NCI-H146 (cell line): Measurements from ENCODE around the gene CALCA.
A peak's percentile ranks its signal among the peaks of the same experiment; 100 is the strongest.
"Not testable (repeated sequence)": the region's sequence is repeated elsewhere in the genome, so short reads cannot be mapped to it uniquely, and the experiment has no call there.

Source experiments
- DNase-seq: peaks from one replicate; lab custom pipeline; 2025; lab: John Stamatoyannopoulos, UW

The CALCA gene, protein sequence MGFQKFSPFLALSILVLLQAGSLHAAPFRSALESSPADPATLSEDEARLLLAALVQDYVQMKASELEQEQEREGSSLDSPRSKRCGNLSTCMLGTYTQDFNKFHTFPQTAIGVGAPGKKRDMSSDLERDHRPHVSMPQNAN

DNA sequence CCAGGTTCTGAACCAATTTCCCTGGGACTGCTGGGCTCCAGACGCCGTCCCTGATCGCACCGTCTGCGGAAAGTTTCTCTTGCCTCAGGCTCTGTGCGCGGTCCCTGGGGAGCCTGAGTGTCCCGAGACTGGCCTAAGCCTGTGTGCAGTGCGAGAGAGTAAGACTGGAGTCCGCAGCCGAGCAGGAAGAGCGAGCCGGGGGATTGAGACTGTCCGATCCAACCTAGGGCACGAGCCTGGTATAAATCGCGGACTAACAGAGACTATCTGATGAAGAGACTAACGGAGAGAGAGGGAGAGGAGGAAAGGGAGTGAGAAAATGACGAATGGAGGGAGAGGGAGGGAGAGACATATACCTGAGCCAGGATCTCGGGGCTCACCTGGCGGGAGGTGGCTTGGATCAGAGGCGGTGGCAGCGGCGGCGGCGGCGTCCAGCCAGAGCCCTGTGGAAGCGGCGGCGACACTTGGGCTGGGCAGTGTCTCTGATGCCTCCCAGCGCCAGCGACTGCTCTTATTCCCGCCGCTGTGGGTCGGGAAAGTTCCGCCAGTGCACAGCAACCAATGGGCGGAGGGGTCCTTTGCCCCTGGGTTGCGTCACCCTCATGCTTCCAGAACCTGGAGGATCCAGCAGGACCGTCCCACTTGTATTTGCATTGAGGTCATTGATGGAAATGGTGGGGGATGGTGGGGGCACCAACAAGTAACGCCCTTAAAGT lies at the start of gene CALCA:
Gene CALCA (minus strand): TSS at position 487 of the 716 bp plus-strand sequence. CDS start 1,159 bp downstream, outside the sequence.
- no peak for DNase-seq

DNA sequence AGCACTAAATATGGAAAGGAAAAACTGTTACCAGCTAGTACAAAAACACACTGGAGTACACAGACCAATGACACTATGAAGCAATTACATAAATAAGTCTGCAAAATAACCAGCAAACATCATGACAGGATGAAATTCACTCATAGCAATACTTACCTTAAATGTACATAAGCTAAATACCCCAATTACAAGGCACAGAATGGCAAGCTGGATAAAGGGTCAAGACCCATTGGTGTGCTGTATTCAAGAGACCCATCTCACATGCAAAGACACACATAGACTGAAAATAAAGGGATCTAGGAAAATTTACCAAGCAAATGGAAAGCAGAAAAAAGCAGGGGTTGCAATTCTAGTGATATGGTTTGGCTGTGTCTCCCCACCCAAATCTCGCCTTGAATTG lies 44.0 kb upstream of the CALCA start:
- no peak for DNase-seq

DNA sequence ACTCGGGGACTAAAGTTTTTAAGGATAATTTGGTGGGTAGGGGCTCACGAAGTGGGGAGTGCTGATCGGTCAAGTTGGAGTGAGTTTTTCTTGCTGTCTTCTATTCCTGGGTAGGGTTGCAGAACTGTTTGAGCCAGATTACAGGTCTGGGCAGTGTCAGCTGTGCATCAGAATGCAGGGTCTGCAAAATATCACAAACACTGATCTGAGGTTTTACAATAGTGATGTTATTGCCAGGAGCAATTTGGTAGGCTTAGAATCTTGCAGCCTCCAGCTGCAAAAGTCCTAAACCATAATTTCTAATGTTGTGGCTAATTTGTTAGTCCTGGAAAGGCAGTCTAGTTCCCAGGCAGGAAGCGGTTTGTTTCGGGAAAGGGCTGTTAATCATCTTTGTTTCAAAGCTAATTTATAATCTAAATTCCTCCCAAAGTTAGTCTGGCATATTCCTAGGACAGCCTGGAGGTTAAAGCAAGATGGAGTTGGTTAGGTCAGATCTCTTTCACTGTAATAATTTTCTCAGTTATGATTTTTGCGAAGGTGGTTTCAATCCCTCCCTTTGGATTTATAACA lies 39.7 kb upstream of the CALCA start:
- no peak for DNase-seq

DNA sequence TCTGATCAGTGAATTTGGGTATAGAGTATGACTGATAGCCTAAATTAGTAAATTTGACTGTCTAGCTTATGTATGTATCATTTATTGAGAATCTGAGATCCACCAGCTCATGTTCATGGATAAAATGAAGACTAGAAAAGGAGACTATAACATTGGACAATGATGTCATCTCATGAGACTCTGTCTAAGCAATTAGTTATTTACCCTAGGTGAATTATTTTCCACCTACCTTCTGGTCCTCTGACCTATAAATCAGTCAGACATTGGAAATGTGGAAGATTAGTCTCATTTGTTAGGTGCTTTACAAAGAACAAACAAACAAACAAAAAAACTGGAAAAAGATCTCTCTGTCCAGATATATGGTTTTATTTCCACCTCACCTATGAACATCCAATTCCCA lies 38.7 kb upstream of the CALCA start:
- no peak for DNase-seq

GRCh38 chr11:15006139-15006759 lies 34.1 kb upstream of the CALCA start:
- peak; percentile 43 for DNase-seq

- DNase-seq, result not testable (repeated sequence)
Observed at GRCh38 chr11:14988133-14988532, 16.0 kb upstream of the CALCA start.

DNA sequence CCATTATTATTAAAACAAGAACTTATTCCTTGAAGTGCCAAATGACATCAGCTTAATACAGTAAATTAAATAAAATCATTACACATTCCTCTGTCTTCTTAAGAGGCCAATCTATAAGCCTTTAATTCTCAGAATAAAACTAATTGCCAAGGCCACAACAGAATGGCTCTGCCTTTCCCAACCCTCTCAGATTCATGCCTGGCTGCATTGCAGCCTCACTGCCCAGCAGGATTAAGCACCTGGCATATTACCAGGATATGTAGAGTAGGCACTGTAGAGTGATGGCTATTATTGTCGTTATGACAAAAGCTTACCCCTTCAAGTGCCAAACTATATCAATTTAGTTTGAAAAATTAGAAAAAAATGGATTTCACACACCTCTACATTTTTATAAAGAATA lies 9.4 kb upstream of the CALCA start:
- no peak for DNase-seq

DNA sequence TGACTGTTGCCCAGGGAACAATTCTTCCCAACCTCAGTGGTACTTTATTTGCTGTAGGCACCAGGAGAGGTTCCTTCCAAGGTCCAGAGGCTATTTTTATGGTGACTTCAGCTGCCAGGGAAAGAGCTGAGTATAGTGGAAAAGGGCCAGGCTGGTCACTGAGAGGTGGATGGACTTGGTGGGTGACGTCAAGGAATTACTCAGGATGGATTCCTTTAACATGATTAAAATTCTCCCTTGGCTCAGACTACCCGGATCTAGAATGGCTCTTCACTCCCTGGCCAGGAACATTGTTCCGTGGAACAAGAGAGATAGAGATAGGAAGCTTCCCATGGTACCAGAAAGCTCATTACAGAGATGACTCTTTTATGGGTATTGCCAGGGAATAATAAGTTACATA lies 8.7 kb upstream of the CALCA start:
- DNase-seq, result no peak

DNA sequence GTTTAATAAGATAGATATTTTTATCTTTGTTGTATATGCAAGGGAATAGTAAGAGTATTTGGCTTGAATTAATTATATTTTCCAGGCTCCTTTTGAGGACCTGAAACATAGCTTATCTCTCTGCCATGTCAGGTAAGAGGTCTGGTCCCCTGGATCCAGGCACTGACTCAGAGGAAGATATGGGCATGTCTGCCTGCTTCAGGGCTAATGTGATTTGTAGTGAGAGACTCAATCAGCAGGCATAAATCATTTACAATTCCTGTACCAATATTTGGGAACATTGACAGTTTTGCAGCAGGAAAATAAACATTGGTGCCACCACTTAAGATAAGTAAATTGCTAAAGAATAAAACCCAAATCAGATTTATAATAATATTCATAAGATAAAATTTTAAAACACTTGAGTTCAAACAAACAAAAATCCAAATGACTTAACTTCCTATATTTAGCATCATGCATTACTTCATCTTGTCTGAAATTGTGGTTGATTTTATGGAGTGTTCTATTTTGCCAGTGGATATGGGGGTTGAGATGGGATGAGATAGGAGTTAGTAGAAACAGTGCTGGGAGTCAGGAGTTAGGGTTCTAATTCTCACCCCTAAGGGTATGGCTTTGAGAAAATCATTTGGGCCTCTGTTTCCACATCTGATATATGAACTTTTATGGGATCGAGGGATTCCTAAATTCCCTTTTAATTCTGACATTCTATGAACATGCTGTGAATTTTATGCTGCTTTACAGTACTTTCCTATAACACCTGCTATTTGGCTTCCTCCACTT lies 5.1 kb upstream of the CALCA start:
- no peak for DNase-seq

DNA sequence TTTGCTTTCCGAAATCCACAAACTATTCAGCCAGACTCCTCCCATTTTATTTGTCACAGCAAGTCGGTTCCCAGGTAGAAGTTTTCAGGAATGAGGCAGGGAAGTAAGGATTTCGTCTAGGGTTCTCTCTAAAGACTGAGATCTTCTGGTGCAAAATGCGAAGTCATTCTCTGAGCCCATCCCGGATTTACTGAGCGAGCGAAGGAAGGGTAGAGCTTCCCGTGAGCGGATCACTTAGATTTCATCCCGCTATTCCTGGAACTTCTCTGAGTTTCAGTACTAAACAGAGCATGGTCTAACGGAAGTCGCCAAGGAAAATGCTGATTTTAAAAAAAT lies 3.1 kb upstream of the CALCA start:
- DNase-seq, result no peak

- no peak for DNase-seq
Observed at GRCh38 chr11:14974515-14975251, 2.5 kb upstream of the CALCA start.

DNA sequence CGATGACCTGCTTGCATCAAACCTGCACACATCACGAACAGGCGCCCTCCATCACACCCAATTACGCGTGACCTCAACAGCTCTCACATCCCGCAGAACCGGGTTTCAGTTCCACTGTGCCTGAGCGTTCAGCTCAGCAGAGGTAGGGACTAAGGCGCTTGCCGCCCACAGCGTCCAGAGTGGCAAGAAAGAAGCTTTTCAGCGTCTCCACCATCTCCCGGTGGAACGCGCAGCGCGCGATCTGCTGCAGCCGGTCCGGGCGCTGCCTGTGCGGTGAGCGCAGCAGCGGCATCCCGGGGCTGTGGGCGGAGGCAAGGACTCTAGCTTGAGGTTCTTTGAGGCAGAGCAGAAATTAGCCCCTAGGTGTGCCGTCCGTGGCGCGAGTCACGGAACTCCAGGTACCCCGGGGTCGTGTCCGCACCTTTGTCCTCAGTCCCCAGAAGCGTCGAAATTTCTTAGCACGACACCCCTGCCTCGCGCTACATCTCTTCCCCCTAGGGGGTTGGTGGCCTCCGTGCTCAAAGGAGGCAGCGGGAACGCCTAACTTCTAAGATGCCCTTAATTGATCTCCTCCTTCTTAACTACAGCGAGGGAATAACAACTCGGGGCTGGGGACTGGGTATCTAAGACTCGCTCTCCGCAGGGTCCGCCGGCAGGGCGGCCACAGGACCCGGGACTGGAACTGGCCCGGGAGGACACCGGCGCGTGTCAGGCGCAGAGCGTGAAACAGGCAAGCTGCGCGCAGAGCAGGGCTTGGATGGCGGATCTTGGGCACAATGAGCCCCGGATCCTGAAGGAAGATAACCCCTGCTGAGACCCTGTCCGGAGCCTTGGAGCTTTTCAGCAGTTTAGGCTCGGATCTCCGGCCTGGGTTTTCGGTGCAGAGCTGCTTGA lies 1.7 kb upstream of the CALCA start:
- DNase-seq, result peak; percentile 23

- DNase-seq, result peak; percentile 38
Observed at GRCh38 chr11:14972581-14973495, 687 bp upstream of the CALCA start.

DNA sequence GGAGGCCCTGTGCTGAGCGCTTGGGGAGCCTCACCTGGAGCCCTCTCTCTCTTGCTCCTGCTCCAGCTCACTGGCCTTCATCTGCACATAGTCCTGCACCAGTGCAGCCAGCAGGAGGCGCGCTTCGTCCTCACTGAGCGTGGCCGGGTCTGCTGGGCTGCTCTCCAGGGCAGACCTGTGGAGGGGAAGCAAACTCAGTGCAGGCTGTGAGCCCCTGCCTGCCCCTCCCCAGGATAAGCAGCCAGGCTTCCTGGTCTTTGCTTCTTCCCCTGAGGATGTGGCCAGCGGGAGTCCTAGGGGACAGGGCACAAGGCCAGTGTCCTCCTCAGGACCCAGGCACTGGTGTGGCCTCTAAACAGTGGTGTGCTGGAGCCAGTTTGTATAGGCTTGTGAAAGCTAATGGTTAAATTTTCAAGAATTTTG lies 2.2 kb downstream of the CALCA start:
- peak; percentile 2 for DNase-seq

GRCh38 chr11:14967581-14968243 lies 4.4 kb downstream of the CALCA start:
- no peak for DNase-seq

- no peak for DNase-seq
Observed at GRCh38 chr11:14956111-14956510, 16.0 kb downstream of the CALCA start.

DNA sequence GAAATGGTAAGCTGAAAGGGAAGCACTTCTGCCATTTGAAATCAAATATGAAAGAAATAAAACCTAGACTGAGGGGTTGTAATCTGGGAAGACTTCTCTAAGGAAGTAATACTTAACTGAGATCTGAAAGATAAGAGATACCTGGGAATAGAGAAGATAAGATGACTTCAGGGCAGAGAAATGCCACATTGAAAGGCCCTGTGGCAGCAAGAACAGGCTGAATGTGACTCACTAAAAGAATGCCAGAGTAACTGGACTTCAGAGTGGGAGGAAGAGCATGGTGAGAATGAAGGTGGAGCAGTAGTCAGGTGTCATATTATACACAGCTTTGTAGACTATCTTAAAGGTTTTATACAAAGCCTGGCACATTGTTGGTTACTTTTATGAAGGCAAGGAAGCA lies 17.6 kb downstream of the CALCA start:
- DNase-seq, result no peak

DNA sequence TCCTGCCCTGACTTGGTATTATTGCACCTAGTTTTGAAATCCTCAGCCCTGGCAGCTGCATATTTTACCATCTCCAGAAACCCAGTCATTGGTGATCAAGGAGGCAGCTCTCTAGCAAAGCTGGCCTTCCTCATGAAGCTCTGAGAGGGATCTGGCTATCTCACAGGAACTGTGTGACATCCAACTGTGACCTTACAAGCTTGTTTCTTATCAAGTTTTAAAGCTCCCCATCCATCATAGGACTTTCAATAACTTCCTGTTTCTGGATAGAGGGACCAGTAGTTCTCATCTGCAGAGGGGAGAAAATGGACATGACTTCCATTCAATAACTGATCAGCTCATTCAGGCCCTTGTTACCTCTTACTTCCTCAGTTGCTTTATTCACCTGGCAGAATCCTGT lies 18.2 kb downstream of the CALCA start:
- DNase-seq, result no peak
